ENCODE data around the gene WDR27. TPM values are rescaled to one million over a fixed set of nuclear protein-coding genes. Genes with fewer than 3 reads are reported as not detected.
A peak's percentile ranks its signal among the peaks of the same experiment; 100 is the strongest.
"Not testable (repeated sequence)": the region's sequence is repeated elsewhere in the genome, so short reads cannot be mapped to it uniquely, and the experiment has no call there.

WDR27 gene
- polyA plus RNA-seq, 4 donors: 9.7 to 62.2 (median 14.7) TPM

- H3K27ac ChIP-seq (ENCODE audit: low read depth in 1 of 3, low read length in 2 of 3); H3K36me3 ChIP-seq (ENCODE audit: control insufficient read depth in 3 of 3, insufficient read depth in 2 of 3, low read depth in 1 of 3, low read length in 3 of 3); FAIRE-seq; H3K4me1 ChIP-seq (ENCODE audit: control insufficient read depth in 3 of 3, insufficient read depth in 2 of 3, low read depth in 1 of 3, low read length in 2 of 3); H3K27me3 ChIP-seq (ENCODE audit: control insufficient read depth in 3 of 3, insufficient read depth in 3 of 3, low read length in 3 of 3); H3K4me3 ChIP-seq (ENCODE audit: low read depth in 1 of 3, low read length in 3 of 3); DNase-seq: not testable (repeated sequence)
- H3K9me3 ChIP-seq (ENCODE audit: control insufficient read depth in 2 of 2, insufficient read depth in 1 of 2, low read depth in 1 of 2, low read length in 1 of 2): peaks cover 0 to 30% of the 10 kb centered on the region in 2 donors
- WGBS, 3 donors: 73 to 80% (median 80%) methylated on average over 2 of the region's 2 CpGs
These were observed 235.6 kb downstream of the WDR27 start for GRCh38 chr6:169466256-169466655.

- WGBS, 3 donors: 81 to 92% (median 92%) methylated on average over 5 of the region's 5 CpGs
- Histone ChIP-seq H3K9me3 (ENCODE audit: control insufficient read depth in 2 of 2, insufficient read depth in 1 of 2, low read depth in 1 of 2, low read length in 1 of 2) (no peaks in the 10 kb centered on the region), H3K27me3 (ENCODE audit: control insufficient read depth in 3 of 3, insufficient read depth in 3 of 3, low read length in 3 of 3) (no peaks in the 10 kb centered on the region), H3K27ac (ENCODE audit: low read depth in 1 of 3, low read length in 2 of 3) (no peak overlapping the region), H3K36me3 (ENCODE audit: control insufficient read depth in 3 of 3, insufficient read depth in 2 of 3, low read depth in 1 of 3, low read length in 3 of 3) (no peaks in the 10 kb centered on the region), H3K4me1 (ENCODE audit: control insufficient read depth in 3 of 3, insufficient read depth in 2 of 3, low read depth in 1 of 3, low read length in 2 of 3) (peaks cover 0 to 2% (median 0%) of the 10 kb centered on the region in 3 donors), H3K4me3 (ENCODE audit: low read depth in 1 of 3, low read length in 3 of 3) (no peak overlapping the region)
- FAIRE-seq: no peak
- no peak for DNase-seq
These were observed 244.1 kb downstream of the WDR27 start for GRCh38 chr6:169457762-169458161.

- no peaks in the 10 kb centered on the region for H3K9me3 ChIP-seq (ENCODE audit: control insufficient read depth in 2 of 2, insufficient read depth in 1 of 2, low read depth in 1 of 2, low read length in 1 of 2)
- DNase-seq (no peak), FAIRE-seq (no peak)
- H3K36me3 ChIP-seq (ENCODE audit: control insufficient read depth in 3 of 3, insufficient read depth in 2 of 3, low read depth in 1 of 3, low read length in 3 of 3): no peaks in the 10 kb centered on the region
- peaks cover 0 to 2% (median 0%) of the 10 kb centered on the region in 3 donors for H3K4me1 ChIP-seq (ENCODE audit: control insufficient read depth in 3 of 3, insufficient read depth in 2 of 3, low read depth in 1 of 3, low read length in 2 of 3)
- 90 to 94% (median 91%) methylated on average over 12 of the region's 12 CpGs for WGBS, 3 donors
- no peaks in the 10 kb centered on the region for H3K27me3 ChIP-seq (ENCODE audit: control insufficient read depth in 3 of 3, insufficient read depth in 3 of 3, low read length in 3 of 3)
- H3K27ac ChIP-seq (ENCODE audit: low read depth in 1 of 3, low read length in 2 of 3): no peak overlapping the region
- no peak overlapping the region for H3K4me3 ChIP-seq (ENCODE audit: low read depth in 1 of 3, low read length in 3 of 3)
These were observed 245.0 kb downstream of the WDR27 start for GRCh38 chr6:169456840-169457239.

- Histone ChIP-seq H3K27ac (ENCODE audit: low read depth in 1 of 3, low read length in 2 of 3) (no peak overlapping the region), H3K9me3 (ENCODE audit: control insufficient read depth in 2 of 2, insufficient read depth in 1 of 2, low read depth in 1 of 2, low read length in 1 of 2) (no peaks in the 10 kb centered on the region), H3K4me1 (ENCODE audit: control insufficient read depth in 3 of 3, insufficient read depth in 2 of 3, low read depth in 1 of 3, low read length in 2 of 3) (peaks cover 0 to 2% (median 0%) of the 10 kb centered on the region in 3 donors), H3K4me3 (ENCODE audit: low read depth in 1 of 3, low read length in 3 of 3) (no peak overlapping the region), H3K36me3 (ENCODE audit: control insufficient read depth in 3 of 3, insufficient read depth in 2 of 3, low read depth in 1 of 3, low read length in 3 of 3) (no peaks in the 10 kb centered on the region), H3K27me3 (ENCODE audit: control insufficient read depth in 3 of 3, insufficient read depth in 3 of 3, low read length in 3 of 3) (no peaks in the 10 kb centered on the region)
- 78 to 97% (median 94%) methylated on average over 1 of the region's 1 CpG for WGBS, 3 donors
- DNase-seq (no peak), FAIRE-seq (no peak)
These were observed 246.4 kb downstream of the WDR27 start for GRCh38 chr6:169455470-169455869.

- FAIRE-seq: no peak
- no peak overlapping the region for H3K27ac ChIP-seq (ENCODE audit: low read depth in 1 of 3, low read length in 2 of 3)
- 90 to 91% (median 91%) methylated on average over 10 of the region's 10 CpGs for WGBS, 3 donors
These were observed 247.0 kb downstream of the WDR27 start for GRCh38 chr6:169454872-169455204.

GRCh38 chr6:169454204-169454871 is 247.5 kb downstream of the WDR27 start:
- FAIRE-seq (no peak), DNase-seq (peak; percentile 43 to 48)
- Histone ChIP-seq H3K9me3 (ENCODE audit: control insufficient read depth in 2 of 2, insufficient read depth in 1 of 2, low read depth in 1 of 2, low read length in 1 of 2) (no peaks in the 10 kb centered on the region), H3K27ac (ENCODE audit: low read depth in 1 of 3, low read length in 2 of 3) (no peak overlapping the region), H3K27me3 (ENCODE audit: control insufficient read depth in 3 of 3, insufficient read depth in 3 of 3, low read length in 3 of 3) (no peaks in the 10 kb centered on the region), H3K36me3 (ENCODE audit: control insufficient read depth in 3 of 3, insufficient read depth in 2 of 3, low read depth in 1 of 3, low read length in 3 of 3) (no peaks in the 10 kb centered on the region), H3K4me3 (ENCODE audit: low read depth in 1 of 3, low read length in 3 of 3) (no peak overlapping the region), H3K4me1 (ENCODE audit: control insufficient read depth in 3 of 3, insufficient read depth in 2 of 3, low read depth in 1 of 3, low read length in 2 of 3) (peaks cover 0 to 2% (median 0%) of the 10 kb centered on the region in 3 donors)
- 41 to 47% (median 46%) methylated on average over 8 of the region's 8 CpGs for WGBS, 3 donors

More at GRCh38 chr6:169454872-169455204, 247.0 kb downstream of the WDR27 start:
- no peaks in the 10 kb centered on the region for H3K36me3 ChIP-seq (ENCODE audit: control insufficient read depth in 3 of 3, insufficient read depth in 2 of 3, low read depth in 1 of 3, low read length in 3 of 3)
- H3K9me3 ChIP-seq (ENCODE audit: control insufficient read depth in 2 of 2, insufficient read depth in 1 of 2, low read depth in 1 of 2, low read length in 1 of 2): no peaks in the 10 kb centered on the region
- H3K4me3 ChIP-seq (ENCODE audit: low read depth in 1 of 3, low read length in 3 of 3): no peak overlapping the region
- DNase-seq: peak in 1 of 2 donors; percentile 7
- no peaks in the 10 kb centered on the region for H3K27me3 ChIP-seq (ENCODE audit: control insufficient read depth in 3 of 3, insufficient read depth in 3 of 3, low read length in 3 of 3)
- peaks cover 0 to 2% (median 0%) of the 10 kb centered on the region in 3 donors for H3K4me1 ChIP-seq (ENCODE audit: control insufficient read depth in 3 of 3, insufficient read depth in 2 of 3, low read depth in 1 of 3, low read length in 2 of 3)

GRCh38 chr6:169452869-169453620 is 248.8 kb downstream of the WDR27 start:
- DNase-seq (no peak), FAIRE-seq (no peak)
- Histone ChIP-seq H3K4me1 (ENCODE audit: control insufficient read depth in 3 of 3, insufficient read depth in 2 of 3, low read depth in 1 of 3, low read length in 2 of 3) (peaks cover 0 to 2% (median 0%) of the 10 kb centered on the region in 3 donors), H3K4me3 (ENCODE audit: low read depth in 1 of 3, low read length in 3 of 3) (no peak overlapping the region), H3K36me3 (ENCODE audit: control insufficient read depth in 3 of 3, insufficient read depth in 2 of 3, low read depth in 1 of 3, low read length in 3 of 3) (no peaks in the 10 kb centered on the region), H3K9me3 (ENCODE audit: control insufficient read depth in 2 of 2, insufficient read depth in 1 of 2, low read depth in 1 of 2, low read length in 1 of 2) (no peaks in the 10 kb centered on the region), H3K27me3 (ENCODE audit: control insufficient read depth in 3 of 3, insufficient read depth in 3 of 3, low read length in 3 of 3) (no peaks in the 10 kb centered on the region), H3K27ac (ENCODE audit: low read depth in 1 of 3, low read length in 2 of 3) (peak overlapping the region in 2 of 3 donors; percentile 23 to 25)
- WGBS, 3 donors: 84 to 93% (median 89%) methylated on average over 11 of the region's 11 CpGs

- WGBS, 3 donors: 69 to 89% (median 84%) methylated on average over 34 to 36 of the region's 36 CpGs
- Histone ChIP-seq H3K27ac (ENCODE audit: low read depth in 1 of 3, low read length in 2 of 3) (peak overlapping the region in 2 of 3 donors; percentile 23 to 61), H3K4me3 (ENCODE audit: low read depth in 1 of 3, low read length in 3 of 3) (no peak overlapping the region)
These were observed 249.5 kb downstream of the WDR27 start for GRCh38 chr6:169452117-169452868.

More at GRCh38 chr6:169452117-169452868, 249.5 kb downstream of the WDR27 start:
- no peak for FAIRE-seq
- peak in 1 of 2 donors; percentile 22 for DNase-seq
- peaks cover 0 to 2% (median 0%) of the 10 kb centered on the region in 3 donors for H3K4me1 ChIP-seq (ENCODE audit: control insufficient read depth in 3 of 3, insufficient read depth in 2 of 3, low read depth in 1 of 3, low read length in 2 of 3)
- H3K9me3 ChIP-seq (ENCODE audit: control insufficient read depth in 2 of 2, insufficient read depth in 1 of 2, low read depth in 1 of 2, low read length in 1 of 2): no peaks in the 10 kb centered on the region
- H3K27me3 ChIP-seq (ENCODE audit: control insufficient read depth in 3 of 3, insufficient read depth in 3 of 3, low read length in 3 of 3): no peaks in the 10 kb centered on the region
- H3K36me3 ChIP-seq (ENCODE audit: control insufficient read depth in 3 of 3, insufficient read depth in 2 of 3, low read depth in 1 of 3, low read length in 3 of 3): no peaks in the 10 kb centered on the region
